HG02588 (cell line): ENCODE results near the gene TMEM139.

Source experiments
- ATAC-seq: cut with Tn5 transposase; IDR thresholded peaks from one replicate; pipeline ENCODE4 v1.9.1; 2021; ENCODE audit warnings: mild to moderate bottlenecking, moderate library complexity; ENCODE audit not compliant: unreplicated experiment

The TMEM139 gene

DNA sequence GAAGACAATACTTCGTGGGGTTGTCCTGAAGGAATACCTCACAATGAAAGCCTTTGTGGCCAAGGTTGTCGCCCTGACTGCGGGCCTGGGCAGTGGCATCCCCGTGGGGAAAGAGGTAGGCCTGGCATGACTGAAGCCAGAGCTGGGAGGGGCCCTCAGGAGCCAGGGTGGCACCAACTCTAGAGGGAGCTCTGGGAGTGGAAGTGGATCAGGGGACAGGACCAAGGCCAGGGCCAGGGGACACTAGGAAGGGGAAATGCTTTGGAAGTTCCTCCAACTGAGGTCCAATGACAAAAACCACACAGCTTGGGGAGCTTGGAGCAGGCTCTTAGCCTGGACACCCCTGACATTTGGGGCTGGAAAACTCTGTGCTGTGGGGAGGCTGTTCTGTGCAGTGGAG lies 37.0 kb downstream of the TMEM139 start:
- no peak for ATAC-seq

DNA sequence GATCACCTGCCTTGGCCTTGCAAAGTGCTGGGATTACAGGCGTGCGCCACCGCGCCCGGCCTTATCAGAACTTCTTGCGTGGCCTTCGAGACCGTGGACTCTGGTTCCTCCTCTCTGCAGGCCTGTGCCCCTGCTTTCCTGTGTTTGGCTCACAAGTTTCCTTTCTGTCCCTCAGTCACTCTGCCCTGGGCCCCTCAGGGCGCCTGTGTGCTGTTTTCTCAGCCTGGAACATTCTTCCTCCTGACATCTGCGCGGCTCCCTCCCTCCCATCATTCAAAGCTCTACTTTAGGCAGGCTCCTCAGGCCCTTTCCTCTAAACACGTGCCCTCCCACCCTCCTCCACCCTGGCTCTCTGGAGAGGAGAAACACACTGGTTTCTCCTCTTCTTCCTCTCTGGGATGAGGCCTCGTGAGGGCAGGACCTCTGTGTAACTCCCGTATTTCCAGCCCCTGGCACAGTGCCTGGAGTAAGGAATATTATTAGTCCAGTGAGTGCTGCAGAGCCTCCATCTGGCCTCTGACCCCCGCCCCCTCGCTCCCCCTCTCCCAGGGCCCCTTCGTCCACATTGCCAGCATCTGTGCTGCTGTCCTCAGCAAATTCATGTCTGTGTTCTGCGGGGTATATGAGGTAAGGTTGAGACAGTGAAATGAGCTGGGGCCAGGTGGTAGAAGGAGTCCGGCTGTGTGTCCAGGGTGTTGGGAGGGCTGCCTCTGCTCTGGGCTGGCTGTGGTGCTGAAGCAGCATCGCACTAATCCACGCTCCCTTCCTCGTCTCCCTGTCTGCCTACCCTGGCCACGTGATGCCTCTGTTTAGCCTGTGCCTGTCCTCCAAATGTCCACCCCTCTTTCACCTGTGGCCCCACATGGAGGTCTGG lies 38.2 kb downstream of the TMEM139 start:
- ATAC-seq = no peak

DNA sequence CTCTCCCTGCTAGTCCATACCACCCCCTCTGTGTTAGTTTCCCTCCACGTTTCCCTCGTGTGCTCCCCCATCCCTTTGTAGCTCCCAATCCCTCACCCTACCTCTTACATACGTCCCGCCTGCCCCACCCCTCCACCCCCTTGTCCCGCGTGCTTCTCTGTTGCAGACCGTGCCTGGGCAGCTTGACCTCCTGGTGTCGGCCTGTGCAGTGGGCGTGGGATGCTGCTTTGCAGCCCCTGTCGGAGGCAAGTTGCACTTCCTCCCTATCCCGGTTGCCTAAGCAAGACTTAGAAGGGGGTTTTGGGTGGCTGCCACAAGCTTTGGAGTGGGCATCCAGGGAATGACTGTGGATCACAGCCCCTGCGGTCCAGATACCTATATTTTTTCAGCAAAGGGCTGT lies 38.9 kb downstream of the TMEM139 start:
- ATAC-seq = no peak

DNA sequence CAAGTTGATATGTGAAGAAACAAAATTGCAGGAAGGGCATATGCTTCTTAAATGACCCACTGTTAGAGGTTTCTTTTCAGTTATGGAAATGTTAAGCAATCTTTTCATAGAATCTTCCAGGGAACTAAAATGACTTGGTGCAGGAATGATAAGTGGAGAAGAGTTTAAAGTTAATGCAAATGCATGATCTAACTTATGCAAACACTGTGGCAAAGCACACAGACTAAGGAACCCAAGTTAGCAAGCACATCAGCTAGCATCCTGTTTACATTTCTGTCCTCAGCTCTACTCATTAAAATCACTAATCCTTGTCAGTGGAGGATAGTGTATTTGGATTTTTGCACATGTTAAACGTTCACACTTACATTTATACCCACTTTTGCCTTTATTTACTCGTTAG lies 40.5 kb downstream of the TMEM139 start:
- ATAC-seq = peak; percentile 46

DNA sequence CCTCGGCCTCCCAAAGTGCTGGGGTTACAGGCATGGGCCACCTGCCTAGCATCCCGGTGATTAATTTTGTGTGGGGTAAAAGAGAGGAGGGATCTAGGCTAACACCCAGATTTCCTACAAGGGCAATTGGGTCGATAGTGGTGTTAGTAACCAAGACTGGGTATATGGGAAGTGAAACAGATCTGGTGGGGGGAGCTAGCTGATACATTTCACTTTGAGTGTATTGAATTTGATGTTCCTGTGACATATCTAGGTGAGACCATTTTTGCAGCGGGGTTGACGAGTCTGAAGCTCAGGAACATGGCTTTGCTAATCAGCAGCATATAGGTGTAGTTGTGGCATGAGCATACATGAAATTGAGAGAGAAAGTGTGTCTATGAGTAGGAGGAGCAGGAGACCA lies 43.1 kb downstream of the TMEM139 start:
- peak; percentile 72 for ATAC-seq

DNA sequence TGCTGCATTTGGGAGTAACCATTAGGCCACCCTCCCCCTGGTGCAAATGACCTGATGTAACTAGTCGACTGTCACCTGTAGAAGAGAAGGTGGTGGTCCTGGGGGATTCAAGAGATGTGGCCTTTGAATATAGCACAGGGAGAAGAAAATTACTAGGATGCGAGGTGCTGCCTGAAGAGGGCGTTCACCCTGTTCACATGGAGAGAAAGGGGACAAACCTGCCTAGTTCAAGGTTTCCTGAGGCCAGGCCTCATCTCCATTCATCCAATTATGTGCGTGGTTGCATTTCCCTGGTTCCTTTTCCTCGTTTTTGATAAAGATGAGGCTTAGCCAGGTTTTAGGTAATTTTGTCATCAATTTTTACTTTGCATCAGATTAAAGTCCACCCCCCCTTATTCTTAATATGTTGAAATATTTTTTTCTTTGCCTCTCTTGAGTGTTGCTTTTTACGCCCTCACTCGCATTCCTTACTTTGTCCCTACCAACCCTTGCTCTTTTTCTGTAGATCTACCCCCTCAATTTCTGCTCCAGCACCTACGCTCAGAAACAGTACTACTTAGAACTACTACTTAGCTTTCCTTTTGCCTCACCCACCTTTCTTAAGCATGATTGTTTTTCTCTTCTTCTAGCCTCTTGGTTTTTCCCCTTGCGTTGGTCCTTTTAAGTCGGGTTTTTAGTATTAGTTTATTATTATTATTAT lies 44.9 kb downstream of the TMEM139 start:
- no peak for ATAC-seq

DNA sequence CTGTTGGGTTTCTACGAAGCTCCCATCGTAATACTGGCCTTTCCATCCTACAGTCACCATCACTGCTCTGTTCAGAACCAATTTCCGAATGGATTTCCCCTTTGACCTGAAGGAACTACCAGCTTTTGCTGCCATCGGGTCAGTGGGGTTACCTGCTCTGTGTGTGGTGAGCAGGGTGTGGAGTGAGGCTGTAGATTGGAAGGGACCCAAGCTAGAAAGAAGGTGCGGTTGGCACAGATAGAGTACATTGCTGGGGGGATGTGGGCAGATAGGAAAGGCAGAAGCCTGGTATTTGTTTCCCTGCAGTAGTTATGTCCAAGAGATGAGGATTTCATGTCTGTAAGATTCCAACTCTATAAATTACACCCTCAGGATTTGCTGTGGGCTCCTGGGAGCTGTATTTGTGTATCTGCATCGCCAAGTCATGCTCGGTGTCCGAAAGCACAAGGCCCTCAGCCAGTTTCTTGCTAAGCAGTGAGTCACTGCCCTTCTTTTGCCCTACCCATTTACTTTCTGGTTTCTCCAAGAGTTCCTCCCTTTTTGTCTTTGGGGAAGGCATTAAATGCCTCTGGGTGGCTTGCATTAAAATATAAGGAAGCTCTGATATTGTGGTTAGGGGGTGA lies 46.5 kb downstream of the TMEM139 start:
- no peak for ATAC-seq

DNA sequence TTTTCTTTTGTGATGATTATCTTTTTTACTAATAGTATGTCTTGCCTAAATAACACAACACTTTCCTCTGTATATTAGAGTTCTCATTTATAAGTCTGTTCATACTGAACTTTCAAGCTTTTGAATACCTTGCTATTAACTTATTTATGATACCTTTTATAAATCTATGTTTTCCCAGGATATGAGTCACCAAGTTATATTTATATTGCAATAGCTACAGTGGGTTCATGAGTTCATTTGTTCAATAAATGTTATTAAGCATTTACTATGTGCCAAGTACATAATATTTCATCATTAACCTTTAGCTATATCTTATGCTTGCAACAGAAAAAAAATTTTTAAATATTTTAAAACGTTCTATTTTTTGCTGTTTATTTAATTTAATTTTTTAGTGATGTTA lies 49.5 kb downstream of the TMEM139 start:
- no peak for ATAC-seq

DNA sequence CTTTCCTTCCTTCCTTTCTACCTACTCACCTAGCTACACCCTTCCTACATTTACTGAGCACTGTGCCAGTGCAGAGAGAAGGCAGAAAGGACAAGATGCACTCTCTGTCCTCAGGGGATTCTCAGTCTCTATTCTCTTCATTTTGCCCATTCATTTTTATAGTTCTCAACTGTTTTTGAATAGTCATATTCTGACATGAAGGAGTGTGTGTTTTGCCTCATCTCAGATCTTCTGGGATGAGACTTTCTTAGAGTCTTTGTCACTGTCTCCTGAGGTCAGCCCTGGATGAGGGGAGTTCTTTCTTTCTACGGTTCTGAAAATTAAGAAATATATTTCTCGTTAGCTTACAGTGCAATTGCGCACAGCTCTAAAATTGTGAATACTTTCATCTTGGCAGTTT lies 52.5 kb downstream of the TMEM139 start:
- no peak for ATAC-seq
